Mammary epithelial cell (primary cell): Measurements from ENCODE around the gene CATSPER1.

ENCODE experiments used
- EZH2 ChIP-seq: IDR thresholded peaks from 2 replicates; pipeline ENCODE4 v1.6.1; 2012; ENCODE audit warnings: low read length, inconsistent platforms, borderline replicate concordance
- TF ChIP-seq, protein P1 (sequence below), 2 donors: IDR thresholded peaks in 1 of 2; conservative IDR thresholded peaks in 1 of 2; 2 replicates each; pipeline ENCODE4 v1.5.1; 2011 to 2012; ENCODE audit warnings: inconsistent platforms in 2 of 2, low read length in 2 of 2, mild to moderate bottlenecking in 2 of 2, control low read depth in 1 of 2, low read depth in 1 of 2; ENCODE audit not compliant: insufficient read depth in 1 of 2; ENCODE audit errors: extremely low read depth in 1 of 2

DNA sequence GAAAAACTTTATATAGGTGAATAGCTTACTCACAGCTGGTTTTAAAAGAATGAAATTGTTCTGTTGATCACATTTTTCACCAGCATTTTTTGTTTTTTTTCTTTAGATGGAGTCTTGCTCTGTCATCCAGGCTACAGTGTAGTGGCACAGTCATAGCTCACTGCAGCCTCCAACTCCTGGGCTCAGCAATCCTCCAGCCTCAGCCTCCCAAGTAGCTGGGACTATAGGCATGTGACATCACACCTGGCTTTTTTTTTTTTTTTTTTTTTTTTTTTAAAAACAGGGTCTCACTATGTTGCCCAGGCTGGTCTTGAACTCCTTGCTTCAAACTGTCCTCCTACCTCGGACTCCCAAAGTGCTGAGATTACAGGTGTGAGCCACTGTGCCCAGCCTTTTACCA is 47.4 kb upstream of the CATSPER1 start:
- TF ChIP-seq, protein P1, sequence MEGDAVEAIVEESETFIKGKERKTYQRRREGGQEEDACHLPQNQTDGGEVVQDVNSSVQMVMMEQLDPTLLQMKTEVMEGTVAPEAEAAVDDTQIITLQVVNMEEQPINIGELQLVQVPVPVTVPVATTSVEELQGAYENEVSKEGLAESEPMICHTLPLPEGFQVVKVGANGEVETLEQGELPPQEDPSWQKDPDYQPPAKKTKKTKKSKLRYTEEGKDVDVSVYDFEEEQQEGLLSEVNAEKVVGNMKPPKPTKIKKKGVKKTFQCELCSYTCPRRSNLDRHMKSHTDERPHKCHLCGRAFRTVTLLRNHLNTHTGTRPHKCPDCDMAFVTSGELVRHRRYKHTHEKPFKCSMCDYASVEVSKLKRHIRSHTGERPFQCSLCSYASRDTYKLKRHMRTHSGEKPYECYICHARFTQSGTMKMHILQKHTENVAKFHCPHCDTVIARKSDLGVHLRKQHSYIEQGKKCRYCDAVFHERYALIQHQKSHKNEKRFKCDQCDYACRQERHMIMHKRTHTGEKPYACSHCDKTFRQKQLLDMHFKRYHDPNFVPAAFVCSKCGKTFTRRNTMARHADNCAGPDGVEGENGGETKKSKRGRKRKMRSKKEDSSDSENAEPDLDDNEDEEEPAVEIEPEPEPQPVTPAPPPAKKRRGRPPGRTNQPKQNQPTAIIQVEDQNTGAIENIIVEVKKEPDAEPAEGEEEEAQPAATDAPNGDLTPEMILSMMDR (conservative IDR thresholded peaks at IDR 0.05 in 1 of 2, IDR thresholded peaks at IDR 0.05 in 1 of 2; ENCODE audit: extremely low read depth in 1 of 2, insufficient read depth in 1 of 2, low read depth in 1 of 2, low read length in 2 of 2): no peak
- no peak for TF ChIP-seq EZH2
